B cell (primary cell): Measurements from ENCODE around the gene IRS2.

Experiments
- EZH2 ChIP-seq: IDR thresholded peaks from 2 replicates; pipeline ENCODE4 v1.6.1; 2012; ENCODE audit warnings: borderline replicate concordance, low read depth, mild to moderate bottlenecking, moderate library complexity, low read length; ENCODE audit not compliant: insufficient read depth, poor library complexity, severe bottlenecking
- TF ChIP-seq, protein P1 (sequence below): fragments of 200-600 bp; IDR thresholded peaks from one replicate; pipeline ENCODE4 v1.8.0; 2022; ENCODE audit warnings: antibody characterized with exemption, mild to moderate bottlenecking

DNA sequence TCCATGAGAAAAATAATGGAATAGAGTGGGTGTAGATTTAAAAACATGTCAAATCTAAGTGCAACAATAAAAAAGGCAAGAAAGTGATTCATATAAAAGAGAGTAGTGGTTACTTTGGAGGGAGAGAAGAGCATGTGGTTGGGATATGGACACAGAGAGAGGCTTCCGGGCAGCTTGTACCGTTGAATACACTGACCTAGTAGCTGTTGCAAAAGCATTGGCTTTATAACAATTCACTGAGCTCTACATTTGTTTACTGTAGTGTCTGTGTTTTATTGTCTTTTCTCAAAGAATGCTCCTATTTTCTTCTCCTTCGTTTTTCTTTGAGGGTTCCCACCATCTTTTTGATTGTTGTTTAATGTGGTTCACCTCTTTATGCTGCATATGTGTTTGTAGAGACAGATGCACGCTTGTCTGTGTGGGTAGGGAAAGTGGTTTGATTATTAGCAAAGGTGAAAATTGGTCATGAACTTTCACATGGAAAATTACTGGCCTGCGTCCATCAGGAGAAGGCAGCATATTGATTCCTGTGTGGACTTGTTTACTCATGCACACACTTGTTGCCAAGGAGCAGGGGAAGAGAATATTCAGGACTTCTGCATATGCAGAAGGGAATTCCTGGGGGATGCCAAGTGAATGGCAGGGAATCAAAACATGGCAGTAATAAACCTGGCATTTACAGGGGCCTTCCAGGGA, 29.9 kb upstream of the IRS2 start:
- TF ChIP-seq, protein P1, sequence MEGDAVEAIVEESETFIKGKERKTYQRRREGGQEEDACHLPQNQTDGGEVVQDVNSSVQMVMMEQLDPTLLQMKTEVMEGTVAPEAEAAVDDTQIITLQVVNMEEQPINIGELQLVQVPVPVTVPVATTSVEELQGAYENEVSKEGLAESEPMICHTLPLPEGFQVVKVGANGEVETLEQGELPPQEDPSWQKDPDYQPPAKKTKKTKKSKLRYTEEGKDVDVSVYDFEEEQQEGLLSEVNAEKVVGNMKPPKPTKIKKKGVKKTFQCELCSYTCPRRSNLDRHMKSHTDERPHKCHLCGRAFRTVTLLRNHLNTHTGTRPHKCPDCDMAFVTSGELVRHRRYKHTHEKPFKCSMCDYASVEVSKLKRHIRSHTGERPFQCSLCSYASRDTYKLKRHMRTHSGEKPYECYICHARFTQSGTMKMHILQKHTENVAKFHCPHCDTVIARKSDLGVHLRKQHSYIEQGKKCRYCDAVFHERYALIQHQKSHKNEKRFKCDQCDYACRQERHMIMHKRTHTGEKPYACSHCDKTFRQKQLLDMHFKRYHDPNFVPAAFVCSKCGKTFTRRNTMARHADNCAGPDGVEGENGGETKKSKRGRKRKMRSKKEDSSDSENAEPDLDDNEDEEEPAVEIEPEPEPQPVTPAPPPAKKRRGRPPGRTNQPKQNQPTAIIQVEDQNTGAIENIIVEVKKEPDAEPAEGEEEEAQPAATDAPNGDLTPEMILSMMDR = no peak
- no peak for TF ChIP-seq EZH2
